HG03039 (cell line): ENCODE results near the gene DNTTIP2.
"Not testable (repeated sequence)": the region's sequence is repeated elsewhere in the genome, so short reads cannot be mapped to it uniquely, and the experiment has no call there.

Experiments
- ATAC-seq: cut with Tn5 transposase; IDR thresholded peaks from one replicate; pipeline ENCODE4 v1.9.1; 2021; ENCODE audit warnings: mild to moderate bottlenecking, moderate library complexity; ENCODE audit not compliant: unreplicated experiment

DNTTIP2 gene

GRCh38 chr1:93878889-93879586 lies at the start of gene DNTTIP2:
DNTTIP2 (minus strand) TSS chr1:93879206; CDS start chr1:93879148, 58 bp downstream.
- peak; percentile 89 for ATAC-seq

- no peak for ATAC-seq
These were observed 46.2 kb upstream of the DNTTIP2 start for GRCh38 chr1:93925206-93925605.

- ATAC-seq: no peak
These were observed 40.8 kb upstream of the DNTTIP2 start for GRCh38 chr1:93919780-93920179.

GRCh38 chr1:93917302-93917701 lies 38.3 kb upstream of the DNTTIP2 start:
- ATAC-seq: no peak

GRCh38 chr1:93910880-93911279 lies 31.9 kb upstream of the DNTTIP2 start:
- not testable (repeated sequence) for ATAC-seq

GRCh38 chr1:93910305-93910704 lies 31.3 kb upstream of the DNTTIP2 start:
- no peak for ATAC-seq

- peak; percentile 93 for ATAC-seq
These were observed 30.4 kb upstream of the DNTTIP2 start, which contains the start of gene GCLM for GRCh38 chr1:93909146-93910050. GCLM (minus strand) TSS chr1:93909430; CDS start chr1:93909163, 267 bp downstream.

- ATAC-seq: peak; percentile 34
These were observed 29.6 kb upstream of the DNTTIP2 start for GRCh38 chr1:93908394-93909145.

- no peak for ATAC-seq
These were observed 28.7 kb upstream of the DNTTIP2 start for GRCh38 chr1:93907718-93908117.

- ATAC-seq: no peak
These were observed 27.5 kb upstream of the DNTTIP2 start for GRCh38 chr1:93906480-93906879.

GRCh38 chr1:93905734-93906133 lies 26.7 kb upstream of the DNTTIP2 start:
- no peak for ATAC-seq

- ATAC-seq: no peak
These were observed 26.0 kb upstream of the DNTTIP2 start for GRCh38 chr1:93905051-93905450.

- ATAC-seq: no peak
These were observed 25.2 kb upstream of the DNTTIP2 start for GRCh38 chr1:93904228-93904627.

GRCh38 chr1:93900723-93901504 lies 21.9 kb upstream of the DNTTIP2 start:
- ATAC-seq: no peak

GRCh38 chr1:93899543-93900207 lies 20.7 kb upstream of the DNTTIP2 start:
- ATAC-seq: no peak

- ATAC-seq: no peak
These were observed 9.9 kb upstream of the DNTTIP2 start for GRCh38 chr1:93888900-93889299.

GRCh38 chr1:93882269-93882668 lies 3.3 kb upstream of the DNTTIP2 start:
- no peak for ATAC-seq

GRCh38 chr1:93880731-93881130 lies 1.7 kb upstream of the DNTTIP2 start:
- ATAC-seq: no peak

GRCh38 chr1:93878501-93878888 lies 511 bp downstream of the DNTTIP2 start:
- ATAC-seq: peak; percentile 45

GRCh38 chr1:93877529-93877928 lies 1.5 kb downstream of the DNTTIP2 start:
- ATAC-seq: no peak
